Stimulated activated naive CD8-positive, alpha-beta T cell treated with anti-CD3 and anti-CD28 coated beads, Interleukin-15, amount 100 ng/mL, for 72 hours (primary cell): ENCODE measurements around the gene NUP214.
"Not testable (repeated sequence)": the region's sequence is repeated elsewhere in the genome, so short reads cannot be mapped to it uniquely, and the experiment has no call there.

Source experiments
- ATAC-seq: fragments of 150-1000 bp; cut with Tn5 transposase; 2 replicates; pipeline ENCODE4 v1.10.0; 2021; ENCODE audit warnings: mild to moderate bottlenecking, moderate library complexity
- DNase-seq, 2 donors: peaks; one replicate each; pipeline ENCODE4 v3.0.0; 2021 to 2022
- H3K27ac Mint-ChIP-seq, 2 donors: one replicate each; pipeline ENCODE4 v1.8.0; 2022; ENCODE audit warnings: mild to moderate bottlenecking in 2 of 2, mixed read lengths in 2 of 2, moderate library complexity in 2 of 2
- H3K27me3 Mint-ChIP-seq: one replicate; pipeline ENCODE4 v1.8.0; 2022; ENCODE audit warnings: mixed read lengths
- H3K4me1 Mint-ChIP-seq: one replicate; pipeline ENCODE4 v1.8.0; 2022; ENCODE audit warnings: mild to moderate bottlenecking, mixed read lengths
- H3K4me3 Mint-ChIP-seq, 2 donors: one replicate each; pipeline ENCODE4 v1.8.0; 2022; ENCODE audit warnings: mild to moderate bottlenecking in 2 of 2, mixed read lengths in 2 of 2, moderate library complexity in 1 of 2
- H3K9me3 Mint-ChIP-seq, 2 donors: one replicate each; pipeline ENCODE4 v1.8.0; 2022; ENCODE audit warnings: mixed read lengths in 2 of 2

NUP214 gene

DNA sequence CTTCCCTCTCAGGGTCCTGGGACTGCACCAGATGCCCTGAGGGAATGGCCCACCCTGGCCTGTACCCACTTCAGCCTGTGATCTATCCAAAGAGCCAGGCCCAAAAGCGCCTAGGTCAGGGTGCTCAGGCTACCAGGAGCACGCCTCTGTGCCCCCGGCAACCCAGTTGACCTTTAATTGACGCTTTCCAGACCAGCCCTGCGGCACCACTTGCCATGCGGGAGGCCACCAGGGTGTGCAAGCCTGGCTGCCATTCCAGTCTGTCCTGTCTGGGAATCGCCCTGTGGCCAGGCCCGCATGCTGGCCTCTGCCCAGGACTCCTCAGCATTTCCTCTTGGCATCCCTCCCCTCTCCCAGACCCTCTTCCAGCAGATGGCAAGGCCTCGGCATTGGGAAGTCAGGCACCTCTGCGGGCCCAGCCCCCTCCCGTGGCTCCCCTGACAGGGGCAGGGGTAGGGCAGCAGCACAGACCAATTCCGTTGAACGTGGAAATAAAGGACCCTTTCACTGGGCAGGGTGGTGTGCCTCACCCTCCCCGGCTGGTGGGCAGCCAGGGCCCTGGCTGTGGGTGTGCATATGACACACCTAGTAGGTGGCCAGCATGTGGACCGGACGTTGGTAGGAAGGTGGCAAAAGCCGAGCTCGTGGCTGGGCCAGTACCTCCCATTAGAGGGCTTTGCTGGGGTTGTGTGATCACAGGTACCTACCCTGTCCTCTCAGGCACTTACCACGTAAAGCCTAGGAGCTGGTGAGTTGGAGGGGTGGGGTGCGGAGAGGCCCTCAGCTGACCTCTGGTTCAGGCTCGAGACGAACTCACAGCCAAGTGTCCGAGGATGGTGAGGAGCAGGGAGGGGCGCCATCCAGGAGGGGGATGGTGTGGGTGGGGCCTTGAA is 32.6 kb upstream of the NUP214 start:
- peaks cover 41% of the 10 kb centered on the region for H3K27me3 Mint-ChIP-seq

DNA sequence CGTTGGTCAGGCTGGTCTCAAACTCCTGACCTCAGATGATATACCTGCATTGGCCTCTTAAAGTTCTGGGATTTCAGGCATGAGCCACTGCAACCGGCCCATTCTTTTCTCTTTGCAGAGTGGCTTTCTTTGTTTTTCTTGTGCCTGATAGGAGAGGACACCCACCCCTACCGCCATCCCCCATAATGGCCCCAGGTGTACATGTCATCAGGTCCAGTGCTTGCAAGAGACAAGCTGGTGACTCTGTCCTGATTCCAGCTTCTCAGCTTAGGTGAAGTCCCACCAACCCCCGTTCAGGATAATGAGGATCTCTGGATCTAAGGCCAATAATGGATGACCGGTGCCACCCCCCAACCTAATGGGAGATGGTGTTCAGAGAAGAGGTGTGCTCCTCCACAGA is 31.4 kb upstream of the NUP214 start:
- Mint-ChIP-seq H3K27ac (no peak overlapping the region), H3K4me3 (no peak overlapping the region), H3K9me3 (no peaks in the 10 kb centered on the region), H3K4me1 (peaks cover 14% of the 10 kb centered on the region), H3K27me3 (peaks cover 53% of the 10 kb centered on the region)
- DNase-seq (no peak), ATAC-seq (no peak)

More for the DNA sequence above, 32.6 kb upstream of the NUP214 start:
- peaks cover 14% of the 10 kb centered on the region for H3K4me1 Mint-ChIP-seq
- H3K4me3 Mint-ChIP-seq = no peak overlapping the region
- DNase-seq = no peak
- ATAC-seq = no peak
- H3K9me3 Mint-ChIP-seq = no peaks in the 10 kb centered on the region
- no peak overlapping the region for H3K27ac Mint-ChIP-seq

DNA sequence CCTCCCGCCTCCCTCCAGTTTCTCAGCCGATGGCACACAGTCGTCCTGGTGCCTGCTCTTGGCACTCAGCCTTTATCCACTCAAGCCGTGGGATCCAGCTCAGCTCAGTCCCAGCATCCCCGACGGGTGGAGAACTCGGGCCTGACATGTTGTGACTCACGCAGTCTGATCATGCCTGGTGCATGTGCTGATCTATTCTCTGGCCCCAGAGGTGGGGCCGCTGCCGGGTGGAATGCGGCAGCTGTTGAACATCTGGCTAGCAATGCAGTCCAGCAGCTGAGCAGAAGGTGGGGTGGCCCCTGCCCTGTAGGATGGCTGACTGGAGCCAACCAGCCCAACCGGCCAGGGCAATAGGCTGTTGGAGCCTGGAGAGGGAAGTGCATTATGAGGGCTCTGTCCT is 30.8 kb upstream of the NUP214 start:
- H3K27ac Mint-ChIP-seq = no peak overlapping the region
- H3K27me3 Mint-ChIP-seq = peaks cover 58% of the 10 kb centered on the region
- DNase-seq (no peak), ATAC-seq (no peak)
- H3K4me1 Mint-ChIP-seq = peaks cover 14% of the 10 kb centered on the region
- H3K9me3 Mint-ChIP-seq = no peaks in the 10 kb centered on the region
- no peak overlapping the region for H3K4me3 Mint-ChIP-seq

DNA sequence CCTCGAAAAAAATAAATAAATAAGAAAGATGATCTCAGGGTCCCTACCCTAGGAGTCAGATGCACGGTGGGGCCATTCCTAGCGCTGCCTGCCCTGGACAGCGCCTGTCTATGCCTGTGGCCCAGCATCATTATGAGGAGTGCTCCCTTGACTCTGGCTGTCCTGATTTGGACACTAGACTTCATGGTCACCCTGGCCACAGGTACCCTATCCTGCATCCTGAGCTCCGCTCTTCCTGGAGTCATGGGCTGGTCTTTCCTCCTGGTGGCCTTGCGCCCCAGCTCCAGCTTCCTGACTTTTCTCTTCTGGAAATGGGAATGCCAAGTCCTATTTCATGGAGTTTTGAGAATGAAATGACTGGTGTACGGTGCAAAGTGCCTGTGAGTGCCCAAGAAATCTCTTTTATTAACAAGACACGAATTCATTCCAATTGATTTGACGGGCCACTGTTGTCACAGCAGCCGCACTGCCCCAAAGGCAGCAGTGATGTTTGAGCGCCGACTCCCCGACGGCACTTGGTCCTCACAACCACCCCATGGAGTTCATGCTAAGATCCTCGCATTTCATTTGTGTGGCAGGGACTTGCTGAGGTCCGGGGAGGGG is 29.6 kb upstream of the NUP214 start:
- H3K27me3 Mint-ChIP-seq = peaks cover 58% of the 10 kb centered on the region
- ATAC-seq (no peak), DNase-seq (no peak)
- H3K4me3 Mint-ChIP-seq = peak overlapping the region; percentile 73 to 75
- peaks cover 14% of the 10 kb centered on the region for H3K4me1 Mint-ChIP-seq
- H3K27ac Mint-ChIP-seq = no peak overlapping the region
- H3K9me3 Mint-ChIP-seq = no peaks in the 10 kb centered on the region

DNA sequence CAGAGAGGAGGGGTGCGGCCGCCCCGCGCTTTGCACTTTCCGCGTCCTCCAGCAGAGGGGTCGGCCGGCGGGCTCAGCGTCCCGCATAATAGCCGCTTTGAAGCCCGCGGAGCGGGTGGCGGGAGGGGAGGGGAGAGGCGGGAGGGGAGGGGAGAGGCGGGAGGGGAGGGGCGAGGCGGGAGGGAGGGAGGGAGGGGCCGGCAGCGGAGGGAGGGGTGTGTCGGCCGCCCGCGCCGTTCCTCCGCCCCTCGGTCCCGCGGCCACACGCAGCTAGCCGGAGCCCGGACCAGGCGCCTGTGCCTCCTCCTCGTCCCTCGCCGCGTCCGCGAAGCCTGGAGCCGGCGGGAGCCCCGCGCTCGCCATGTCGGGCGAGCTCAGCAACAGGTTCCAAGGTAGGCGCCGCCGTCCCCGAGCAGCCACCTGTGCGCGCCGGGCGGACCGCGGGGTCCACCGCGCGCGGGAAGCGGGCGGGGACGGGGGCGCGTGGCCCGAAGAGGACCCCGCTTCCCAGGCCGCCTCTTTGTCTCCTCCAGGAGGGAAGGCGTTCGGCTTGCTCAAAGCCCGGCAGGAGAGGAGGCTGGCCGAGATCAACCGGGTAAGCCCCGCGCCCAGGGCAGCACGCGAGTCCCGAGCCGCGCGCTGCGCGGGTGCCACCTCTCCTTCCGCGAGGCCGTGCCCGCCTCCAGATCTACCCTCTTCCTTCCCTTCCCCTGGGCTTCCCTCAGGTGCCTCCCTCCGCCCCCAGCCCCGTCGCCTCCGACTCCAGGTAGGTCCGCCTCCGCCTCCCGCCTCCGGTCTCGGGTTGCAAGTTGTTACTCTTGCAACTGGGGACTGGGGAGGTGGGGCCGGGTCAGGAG is 28.9 kb upstream of the NUP214 start, which contains the start of gene AIF1L:
AIF1L (plus strand) TSS at position 263 of the 857 bp plus-strand sequence; CDS start at position 362, 99 bp downstream.
- peaks cover 14% of the 10 kb centered on the region for H3K4me1 Mint-ChIP-seq
- peak; percentile 9 to 25 for DNase-seq
- peak within 1 kb of the TSS; percentile 73 to 75 for H3K4me3 Mint-ChIP-seq
- H3K27ac Mint-ChIP-seq = no peak within 1 kb of the TSS
- no peaks in the 10 kb centered on the region for H3K9me3 Mint-ChIP-seq
- ATAC-seq = peak; percentile 61
- peaks cover 58% of the 10 kb centered on the region for H3K27me3 Mint-ChIP-seq

DNA sequence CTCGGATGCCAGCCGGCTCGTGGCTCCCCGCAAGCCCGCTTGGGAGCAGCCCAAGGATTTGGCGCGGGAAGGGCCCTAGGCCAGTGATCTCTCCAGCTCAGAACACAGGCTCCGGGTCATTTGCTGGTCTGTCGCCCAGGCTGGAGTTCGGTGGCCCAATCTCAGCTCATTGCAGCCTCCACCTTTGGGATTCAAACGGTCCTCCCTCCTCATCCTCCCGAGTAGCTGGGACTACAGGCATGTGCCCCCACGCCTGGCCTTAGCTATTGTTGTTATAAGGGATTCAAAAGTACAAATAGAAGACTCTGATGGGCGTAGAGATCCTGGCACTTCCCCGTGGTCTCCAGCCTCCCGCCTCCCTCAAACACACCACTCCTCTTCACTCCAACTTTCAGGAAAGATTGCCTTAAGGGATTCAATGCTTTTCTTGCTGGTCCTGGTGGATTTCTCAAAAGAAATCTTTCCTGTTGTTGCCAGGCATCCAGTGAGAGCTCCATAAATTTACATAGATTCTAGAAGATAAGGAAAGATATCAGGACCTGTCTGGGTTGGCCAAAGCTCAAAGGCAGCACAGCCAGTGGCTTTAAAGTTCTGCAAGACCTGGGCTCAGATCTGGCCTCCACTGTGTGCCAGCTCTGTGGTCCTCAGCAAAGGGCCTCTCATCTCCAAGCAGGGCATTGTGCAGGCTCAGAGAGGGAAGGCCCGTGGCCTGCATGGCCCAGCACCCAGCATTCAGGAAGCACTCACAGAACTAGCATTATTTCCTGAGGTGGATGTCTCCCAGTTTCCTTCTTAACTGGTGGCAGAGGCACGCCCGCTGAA is 28.0 kb upstream of the NUP214 start:
- Mint-ChIP-seq H3K27me3 (peaks cover 58% of the 10 kb centered on the region), H3K9me3 (no peaks in the 10 kb centered on the region), H3K4me3 (peak overlapping the region; percentile 64 to 68), H3K27ac (no peak overlapping the region), H3K4me1 (peaks cover 14% of the 10 kb centered on the region)
- DNase-seq (no peak), ATAC-seq (no peak)

DNA sequence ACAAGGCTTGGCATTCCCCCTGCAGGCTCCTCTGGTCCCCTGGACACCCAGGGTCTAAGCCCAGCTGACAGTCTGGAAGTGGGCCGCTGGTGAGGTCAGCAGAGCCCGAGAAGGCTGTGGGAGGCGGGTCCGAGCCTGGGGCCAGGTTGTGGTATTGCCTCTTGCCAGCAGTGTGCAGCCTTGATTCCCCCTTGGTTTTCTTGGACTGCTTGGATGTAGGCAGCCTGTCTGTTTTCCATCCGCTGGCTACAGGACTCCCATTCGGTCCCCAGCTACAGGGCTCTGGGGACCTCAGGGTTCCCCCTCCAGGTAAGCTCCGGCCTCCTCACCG is 27.5 kb upstream of the NUP214 start:
- ATAC-seq (no peak), DNase-seq (no peak)
- H3K27ac Mint-ChIP-seq = no peak overlapping the region
- H3K4me1 Mint-ChIP-seq = peaks cover 14% of the 10 kb centered on the region
- peak overlapping the region in 1 of 2 donors; percentile 24 for H3K4me3 Mint-ChIP-seq
- H3K27me3 Mint-ChIP-seq = peaks cover 58% of the 10 kb centered on the region
- H3K9me3 Mint-ChIP-seq = no peaks in the 10 kb centered on the region

DNA sequence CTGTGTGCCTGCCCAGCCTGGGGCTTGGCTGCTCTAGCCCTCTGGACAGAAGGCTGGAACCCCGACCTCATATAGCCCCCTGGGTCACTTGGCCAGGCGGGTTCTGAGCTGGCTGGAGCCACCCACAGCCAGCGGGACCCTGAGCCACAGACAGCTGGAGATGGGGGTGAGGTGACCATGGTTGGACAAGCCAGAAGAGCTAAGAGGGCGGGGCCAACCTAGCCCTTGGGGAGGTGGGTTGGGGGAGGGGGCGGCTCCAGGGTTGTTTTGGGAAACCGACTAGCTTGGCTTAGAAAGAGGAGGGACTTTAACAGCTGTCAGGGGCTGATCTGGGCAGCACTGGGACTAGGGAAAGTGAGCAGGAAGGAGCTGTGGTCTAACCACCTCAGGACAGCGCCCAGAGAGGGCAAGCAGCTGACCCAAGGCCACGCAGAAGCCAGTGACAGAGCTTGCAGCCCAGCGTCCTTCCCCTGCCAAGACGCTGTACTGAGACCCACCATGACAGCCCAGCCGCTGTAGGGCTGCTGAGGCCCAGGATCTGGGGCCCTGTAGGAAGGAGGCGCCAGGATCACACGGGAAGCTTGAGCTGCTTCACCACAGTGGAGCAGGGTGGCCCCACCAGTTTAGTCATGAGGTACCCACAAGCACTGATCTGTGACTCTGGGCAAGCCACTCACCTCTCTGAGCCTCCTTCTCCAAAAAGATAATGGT is 26.8 kb upstream of the NUP214 start:
- no peak for ATAC-seq
- no peak overlapping the region for H3K27ac Mint-ChIP-seq
- DNase-seq = no peak
- peaks cover 56% of the 10 kb centered on the region for H3K27me3 Mint-ChIP-seq
- peak overlapping the region in 1 of 2 donors; percentile 24 for H3K4me3 Mint-ChIP-seq
- peaks cover 14% of the 10 kb centered on the region for H3K4me1 Mint-ChIP-seq
- H3K9me3 Mint-ChIP-seq = no peaks in the 10 kb centered on the region

DNA sequence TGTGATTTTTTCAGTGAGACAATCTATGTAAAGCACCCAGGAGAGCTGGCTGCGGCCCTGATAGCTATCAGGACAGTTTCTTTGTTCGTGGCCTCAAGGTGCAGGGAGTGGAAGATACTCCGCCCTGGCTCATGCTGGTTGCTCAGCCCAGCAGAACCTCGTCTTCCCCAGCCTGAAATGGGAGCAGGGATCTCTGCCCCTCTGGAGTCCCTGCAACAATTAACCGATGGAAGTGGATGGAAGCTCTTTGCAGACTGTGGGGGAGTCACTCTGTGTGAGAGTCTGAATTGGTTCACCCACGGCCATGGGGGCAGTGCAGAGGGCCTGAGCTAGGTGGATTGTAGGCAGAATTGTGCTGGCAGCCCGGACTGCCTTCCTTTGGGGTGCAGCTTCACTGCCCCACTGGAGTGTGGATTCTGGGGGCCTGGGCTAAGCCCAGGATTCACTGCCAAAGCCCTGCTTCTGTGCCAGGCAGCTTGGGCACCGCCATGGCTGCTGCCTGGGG is 26.2 kb upstream of the NUP214 start:
- Mint-ChIP-seq H3K4me1 (peaks cover 14% of the 10 kb centered on the region), H3K9me3 (no peaks in the 10 kb centered on the region), H3K27ac (no peak overlapping the region), H3K4me3 (no peak overlapping the region), H3K27me3 (peaks cover 50% of the 10 kb centered on the region)
- DNase-seq = no peak
- ATAC-seq = no peak

DNA sequence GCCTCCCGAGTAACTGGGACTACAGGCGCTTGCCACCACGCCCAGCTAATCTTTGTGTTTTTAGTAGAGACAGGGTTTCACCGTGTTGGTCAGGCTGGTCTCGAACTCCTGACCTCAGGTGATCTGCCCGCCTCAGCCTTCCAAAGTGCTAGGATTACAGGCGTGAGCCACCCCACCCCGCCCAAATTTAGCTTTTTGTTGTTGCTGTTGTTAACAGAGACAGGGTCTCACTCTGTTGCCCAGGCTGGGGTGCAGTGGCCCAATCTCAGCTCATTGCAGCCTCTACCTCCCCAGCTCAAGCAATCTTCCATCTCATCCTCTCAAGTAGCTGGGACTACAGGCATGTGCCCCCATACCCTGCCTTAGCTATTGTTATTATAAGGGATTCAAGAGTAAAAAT is 25.5 kb upstream of the NUP214 start:
- not testable (repeated sequence) for H3K4me3 Mint-ChIP-seq, H3K9me3 Mint-ChIP-seq, H3K27ac Mint-ChIP-seq, ATAC-seq, DNase-seq
- H3K27me3 Mint-ChIP-seq = peaks cover 43% of the 10 kb centered on the region
- H3K4me1 Mint-ChIP-seq = peaks cover 14% of the 10 kb centered on the region

DNA sequence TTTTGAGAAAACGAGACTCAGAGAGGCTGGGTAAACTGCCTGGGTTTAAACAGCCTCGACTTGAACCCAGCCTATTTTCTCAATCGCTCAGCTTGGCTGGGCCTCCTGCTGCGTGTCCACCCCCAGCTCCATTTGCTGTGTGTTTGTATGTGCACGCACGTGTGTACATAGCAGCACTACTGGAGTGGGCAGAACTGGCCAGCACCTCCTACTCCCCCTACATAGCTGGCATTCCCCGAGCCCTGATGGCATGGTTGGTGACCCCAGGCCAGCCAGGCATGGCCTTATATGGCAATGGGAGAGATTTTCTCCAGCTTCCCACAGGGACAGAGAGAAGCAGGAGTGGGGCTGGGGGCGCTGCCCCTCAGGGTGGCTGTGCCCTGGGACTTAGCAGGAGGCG is 24.9 kb upstream of the NUP214 start:
- H3K27ac Mint-ChIP-seq = no peak overlapping the region
- DNase-seq = no peak
- ATAC-seq = no peak
- no peak overlapping the region for H3K4me3 Mint-ChIP-seq
- peaks cover 14% of the 10 kb centered on the region for H3K4me1 Mint-ChIP-seq
- peaks cover 37% of the 10 kb centered on the region for H3K27me3 Mint-ChIP-seq
- H3K9me3 Mint-ChIP-seq = no peaks in the 10 kb centered on the region

DNA sequence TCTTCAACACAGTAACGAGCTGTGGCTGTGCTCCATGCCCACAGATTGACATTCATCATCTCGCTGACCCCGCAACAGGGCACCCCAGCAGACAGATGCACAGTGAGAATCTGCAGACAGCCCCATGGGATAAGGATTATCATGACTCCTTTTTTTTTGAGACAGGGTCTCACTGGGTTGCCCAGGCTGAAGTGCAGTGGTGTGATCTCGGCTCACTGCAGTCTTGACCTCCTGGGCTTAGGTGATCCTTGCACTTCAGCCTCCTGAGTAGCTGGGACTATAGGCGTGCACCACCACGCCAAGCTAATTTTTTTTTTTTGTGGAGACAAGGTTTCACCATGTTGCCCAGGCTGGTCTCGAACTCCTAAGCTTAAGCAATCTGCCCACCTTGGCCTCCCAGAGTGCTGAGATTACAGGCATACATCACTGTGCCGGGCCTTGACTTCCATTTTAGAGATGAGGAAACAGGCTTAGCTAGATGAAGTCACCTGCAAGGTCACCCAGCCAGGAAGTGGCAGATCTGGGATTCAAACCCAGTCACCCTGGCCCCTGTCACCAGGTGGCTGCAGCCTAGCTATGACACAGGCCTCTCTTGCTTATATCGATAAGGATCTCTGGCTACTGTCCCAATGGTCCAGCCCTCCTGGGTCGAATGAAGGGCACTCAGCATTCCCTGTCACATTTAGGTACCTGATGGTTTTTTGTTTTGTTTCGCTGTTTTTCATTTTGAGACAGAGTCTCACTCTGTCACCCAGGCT is 24.0 kb upstream of the NUP214 start:
- DNase-seq (no peak), ATAC-seq (no peak)
- Mint-ChIP-seq H3K27me3 (peaks cover 28% of the 10 kb centered on the region), H3K27ac (no peak overlapping the region), H3K4me1 (peaks cover 8% of the 10 kb centered on the region), H3K9me3 (no peaks in the 10 kb centered on the region), H3K4me3 (no peak overlapping the region)

DNA sequence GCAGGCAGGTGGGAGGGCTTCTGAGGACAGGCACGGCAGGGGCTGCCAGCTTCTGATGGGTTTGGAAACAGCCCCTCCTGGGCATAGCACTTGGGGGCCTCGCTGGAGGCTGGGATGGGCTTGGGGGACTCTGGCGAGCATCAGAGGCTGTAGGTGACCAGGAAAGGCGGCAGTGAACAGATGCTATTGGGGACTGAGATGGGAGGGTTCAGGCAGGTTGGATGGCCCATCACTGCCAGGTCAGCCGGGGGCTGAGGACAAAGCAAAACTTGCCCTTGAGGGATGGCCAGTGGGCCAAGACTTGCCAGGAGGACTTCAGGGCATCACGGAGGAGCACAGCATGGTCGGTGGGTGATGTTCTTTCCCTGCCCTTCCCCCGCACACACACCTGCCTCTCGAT is 22.4 kb upstream of the NUP214 start:
- Mint-ChIP-seq H3K27me3 (peaks cover 15% of the 10 kb centered on the region), H3K9me3 (no peaks in the 10 kb centered on the region), H3K4me3 (no peak overlapping the region), H3K27ac (no peak overlapping the region), H3K4me1 (no peaks in the 10 kb centered on the region)
- ATAC-seq (no peak), DNase-seq (no peak)

DNA sequence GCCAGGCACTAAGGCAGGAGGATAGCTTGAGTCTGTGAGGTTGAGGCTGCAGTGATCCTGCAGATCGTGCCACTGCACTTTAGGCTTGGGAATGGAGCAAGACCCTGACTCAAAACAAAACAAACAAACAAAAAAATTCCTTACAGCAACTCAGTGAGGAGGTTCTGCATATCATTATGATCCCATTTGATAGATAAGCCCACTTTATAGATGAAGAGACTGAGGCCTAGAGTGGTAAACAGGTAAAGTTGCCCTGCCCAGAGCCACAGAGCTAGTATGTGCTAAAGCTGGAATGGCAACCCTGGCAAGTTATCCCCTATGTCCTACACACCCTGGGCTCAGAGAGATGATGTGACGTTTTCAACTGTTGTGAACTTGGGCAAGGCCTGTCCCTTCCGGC is 21.9 kb upstream of the NUP214 start:
- no peak overlapping the region for H3K27ac Mint-ChIP-seq
- DNase-seq (no peak), ATAC-seq (no peak)
- H3K4me1 Mint-ChIP-seq = no peaks in the 10 kb centered on the region
- H3K9me3 Mint-ChIP-seq = no peaks in the 10 kb centered on the region
- peaks cover 9% of the 10 kb centered on the region for H3K27me3 Mint-ChIP-seq
- H3K4me3 Mint-ChIP-seq = no peak overlapping the region
